HG03571 (cell line): ENCODE data around the gene MIS18BP1.
"Not testable (repeated sequence)": the region's sequence is repeated elsewhere in the genome, so short reads cannot be mapped to it uniquely, and the experiment has no call there.

Source experiments
- ATAC-seq: cut with Tn5 transposase; IDR thresholded peaks from one replicate; pipeline ENCODE4 v1.9.1; 2021; ENCODE audit not compliant: unreplicated experiment

MIS18BP1 gene

DNA sequence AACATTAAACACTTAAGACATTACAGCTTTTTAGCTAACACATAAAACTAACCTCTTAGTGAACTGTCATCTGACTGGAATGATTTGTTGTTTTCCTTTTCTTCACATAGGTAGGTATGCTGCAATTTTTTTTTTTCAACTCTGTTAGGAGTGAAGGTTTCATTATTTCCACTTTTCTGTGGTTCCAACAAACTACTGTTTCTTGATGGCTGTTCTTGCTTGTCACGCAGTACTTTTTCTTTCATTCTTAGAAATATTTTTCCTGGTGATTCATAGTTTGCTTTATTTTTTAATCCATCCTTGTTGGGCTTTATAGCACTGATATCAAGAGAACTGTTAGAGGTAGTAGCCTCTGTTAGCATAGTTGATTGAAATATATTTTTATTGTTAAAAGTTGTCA lies 6.3 kb downstream of the MIS18BP1 start:
- no peak for ATAC-seq

DNA sequence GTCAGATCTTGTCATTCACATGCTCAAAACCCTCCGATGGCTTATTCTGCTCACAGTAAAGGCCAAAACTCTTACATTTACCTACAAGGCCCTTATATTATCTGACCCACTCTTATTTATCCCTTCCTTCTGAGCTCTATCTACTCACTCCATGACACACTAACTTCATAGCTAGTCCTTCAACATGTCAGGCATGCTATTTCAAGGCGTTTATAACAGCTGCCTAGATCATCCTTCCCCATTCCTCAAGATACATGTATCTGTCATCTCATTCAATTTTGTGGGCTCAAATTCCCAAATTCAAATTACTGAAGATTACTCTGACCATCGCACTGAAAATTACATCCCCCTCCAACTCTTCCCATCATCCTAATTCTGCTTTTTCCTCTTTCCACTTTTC lies 6.9 kb downstream of the MIS18BP1 start:
- no peak for ATAC-seq

DNA sequence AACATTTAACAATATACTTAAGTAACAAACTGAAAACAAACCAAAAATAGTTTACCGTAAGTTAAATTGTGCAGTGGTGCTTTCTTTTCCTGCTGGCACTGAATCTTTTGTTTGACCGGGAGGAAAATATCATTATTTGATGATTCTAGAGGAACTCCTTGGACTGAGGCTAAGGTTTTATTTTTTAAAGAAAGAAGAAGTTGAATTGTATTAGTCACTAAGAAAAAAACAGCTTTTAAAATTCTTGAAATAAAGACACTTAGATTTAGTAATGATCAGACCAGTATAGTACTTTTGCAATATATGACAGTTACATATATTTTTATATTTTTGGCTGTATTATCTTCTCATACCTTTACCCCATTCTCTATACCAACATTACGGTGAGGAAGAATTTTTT lies 10.3 kb downstream of the MIS18BP1 start:
- no peak for ATAC-seq

DNA sequence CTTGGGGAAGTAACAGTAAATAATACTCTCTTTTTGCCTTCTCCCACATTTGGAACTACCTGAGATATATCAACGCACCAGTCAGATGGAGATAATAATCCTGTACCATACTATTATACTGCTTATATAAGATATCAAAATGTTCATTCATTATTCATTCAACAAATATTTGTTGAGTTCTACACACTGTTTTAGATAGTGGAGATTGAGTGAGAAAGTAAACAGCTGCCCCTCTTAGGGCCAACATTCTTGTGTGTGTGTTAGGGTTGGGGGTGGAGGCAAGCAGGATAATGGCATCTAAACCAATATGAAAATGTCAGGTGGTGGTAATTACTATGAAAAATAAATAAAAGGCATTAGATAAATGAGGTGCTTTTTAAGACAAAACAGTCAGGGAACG lies 14.0 kb downstream of the MIS18BP1 start:
- no peak for ATAC-seq

GRCh38 chr14:45227566-45227965 lies 25.4 kb downstream of the MIS18BP1 start:
- no peak for ATAC-seq

DNA sequence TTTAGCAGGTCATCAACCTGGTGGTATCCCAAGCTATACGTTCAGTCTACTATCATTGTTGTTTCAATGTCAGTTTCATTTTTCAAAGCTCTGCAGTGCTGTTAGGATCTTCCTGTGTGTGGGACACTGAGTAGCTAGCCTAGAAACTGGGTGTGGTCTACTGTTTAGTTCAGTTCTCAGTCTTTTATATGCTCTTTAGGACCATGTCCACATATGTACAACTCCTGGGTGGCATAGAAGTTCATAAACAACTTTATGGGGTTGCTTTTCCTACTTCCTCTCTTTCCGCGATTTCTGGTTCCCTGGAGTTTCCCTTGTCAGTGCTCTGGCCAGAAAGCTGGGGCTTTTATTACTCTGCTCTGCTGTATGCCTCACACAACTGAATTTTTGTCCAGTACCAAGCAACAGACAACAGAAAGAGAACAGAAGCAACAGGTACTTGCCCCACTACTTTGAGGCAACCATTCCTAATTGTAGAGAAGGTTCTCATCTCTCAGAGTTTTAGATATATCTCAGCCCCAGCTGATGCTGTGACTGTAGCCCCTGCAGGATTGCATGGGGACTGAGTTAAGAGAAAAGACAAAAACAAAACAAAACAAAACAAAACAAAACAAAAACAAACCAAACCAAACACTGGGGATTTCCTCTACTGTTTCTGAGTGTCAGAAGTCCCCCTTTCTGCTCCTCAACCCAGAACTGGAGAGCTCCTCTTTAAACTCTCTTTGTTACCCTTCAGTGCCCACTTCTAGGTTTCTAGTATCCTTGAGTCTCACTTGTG lies 30.3 kb downstream of the MIS18BP1 start:
- ATAC-seq, result no peak

DNA sequence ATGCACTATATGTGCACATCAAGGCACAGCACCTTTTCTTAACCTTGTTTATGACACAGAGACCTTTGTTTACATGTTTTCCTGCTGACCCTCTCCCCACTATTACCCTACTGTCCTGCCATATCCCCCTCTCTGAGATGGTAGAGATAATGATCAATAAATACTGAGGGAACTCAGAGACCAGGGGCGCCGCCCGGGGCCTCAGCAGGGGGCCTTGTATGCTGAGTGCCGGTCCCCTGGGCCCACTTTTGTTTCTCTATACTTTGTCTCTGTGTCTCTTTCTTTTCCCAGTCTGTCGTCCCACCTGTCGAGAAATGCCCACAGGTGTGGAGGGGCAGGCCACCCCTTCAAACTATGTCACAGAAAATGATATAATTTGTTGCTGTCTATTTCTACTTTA lies 38.7 kb downstream of the MIS18BP1 start:
- ATAC-seq, result not testable (repeated sequence)

GRCh38 chr14:45213716-45214115 lies 39.3 kb downstream of the MIS18BP1 start:
- not testable (repeated sequence) for ATAC-seq

DNA sequence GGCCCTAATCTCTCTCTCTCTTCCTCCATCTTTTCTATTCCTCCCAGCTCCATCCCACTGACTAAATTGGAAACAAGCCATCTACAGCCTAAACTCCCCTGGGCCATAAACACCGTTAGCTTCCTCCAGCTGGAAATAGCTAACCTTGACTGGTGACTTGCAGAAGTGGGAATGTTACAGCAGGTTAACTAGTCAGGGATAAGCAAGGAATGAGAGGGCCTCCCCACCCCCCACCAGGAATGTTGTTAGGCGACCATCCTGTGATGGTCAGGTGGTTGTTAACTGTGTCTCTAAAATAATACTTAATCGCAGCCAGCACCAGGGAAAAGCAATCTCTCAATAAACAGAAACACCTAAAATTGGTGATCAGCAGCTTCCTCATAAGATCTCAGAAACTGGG lies 40.8 kb downstream of the MIS18BP1 start:
- ATAC-seq, result no peak

- ATAC-seq, result no peak
Measured at GRCh38 chr14:45211295-45211694, 41.7 kb downstream of the MIS18BP1 start.

GRCh38 chr14:45210159-45210558 lies 42.8 kb downstream of the MIS18BP1 start:
- no peak for ATAC-seq

GRCh38 chr14:45204241-45204640 lies 48.8 kb downstream of the MIS18BP1 start:
- no peak for ATAC-seq

- no peak for ATAC-seq
Measured at GRCh38 chr14:45201905-45202304, 51.1 kb downstream of the MIS18BP1 start.

GRCh38 chr14:45199230-45199629 lies 53.8 kb downstream of the MIS18BP1 start:
- ATAC-seq, result no peak

DNA sequence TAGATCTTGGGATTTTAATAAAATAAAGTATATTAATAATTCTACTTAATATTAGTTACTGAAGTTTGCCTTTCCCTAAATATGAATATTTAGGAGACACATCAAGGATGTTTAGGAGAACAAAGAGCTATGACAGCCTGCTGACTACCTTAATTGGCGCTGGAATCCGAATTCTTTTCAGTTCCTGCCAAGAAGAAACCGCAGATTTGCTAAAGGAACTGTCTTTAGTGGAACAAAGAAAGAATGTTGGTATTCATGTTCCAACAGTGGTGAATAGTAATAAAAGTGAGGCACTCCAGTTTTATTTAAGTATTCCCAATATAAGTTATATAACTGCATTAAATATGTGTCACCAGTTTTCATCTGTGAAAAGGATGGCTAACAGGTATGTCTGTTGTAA lies 54.5 kb downstream of the MIS18BP1 start:
- no peak for ATAC-seq

DNA sequence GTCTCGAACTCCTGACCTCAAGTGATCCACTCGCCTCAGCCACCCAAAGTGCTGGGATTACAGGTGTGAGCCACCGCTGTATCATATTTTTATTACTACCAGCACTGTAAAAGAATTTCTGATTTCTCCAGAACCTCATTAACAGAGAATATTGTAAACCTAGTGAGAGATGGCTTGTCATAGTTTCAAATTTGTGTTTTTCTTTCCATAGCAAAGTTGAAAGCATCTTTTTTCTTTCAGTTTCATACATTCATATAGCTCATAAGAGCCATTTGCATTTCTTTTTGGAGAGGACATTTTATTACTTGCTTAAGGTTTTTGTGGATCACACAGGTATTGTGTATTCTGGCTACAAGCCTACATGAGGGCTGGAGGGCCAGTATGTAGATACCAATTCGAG lies 58.0 kb downstream of the MIS18BP1 start:
- ATAC-seq, result no peak

DNA sequence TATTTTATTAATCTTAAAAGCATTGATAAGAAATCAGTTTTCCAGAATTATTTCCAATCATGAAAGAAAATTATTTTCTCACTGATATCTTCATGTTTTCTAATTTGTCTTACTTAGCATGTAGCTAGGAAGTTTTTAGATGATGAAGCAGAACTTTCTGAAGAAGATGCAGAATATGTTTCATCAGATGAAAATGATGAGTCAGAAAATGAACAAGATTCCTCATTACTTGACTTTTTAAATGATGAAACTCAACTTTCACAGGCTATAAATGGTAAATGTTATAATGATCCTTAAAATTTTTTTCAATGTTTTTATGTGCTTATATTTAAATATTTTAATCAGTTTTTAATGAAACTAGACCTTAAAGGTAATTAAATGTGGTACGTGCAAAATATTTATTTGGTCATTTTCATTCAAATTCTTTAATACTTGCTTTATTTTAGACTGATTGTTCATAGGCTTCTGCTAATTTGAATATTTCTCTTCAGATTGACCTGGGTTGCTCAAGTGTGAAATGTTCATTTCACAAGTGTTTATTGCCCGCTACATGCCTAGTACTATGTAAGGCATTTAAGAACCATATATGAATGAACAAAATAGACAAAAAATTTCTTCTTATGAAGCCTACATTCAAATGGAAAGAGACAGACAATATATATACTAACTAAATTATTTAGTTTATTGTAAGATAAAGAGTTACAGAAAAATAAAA lies 67.7 kb downstream of the MIS18BP1 start:
- ATAC-seq, result no peak

- ATAC-seq, result no peak
Measured at GRCh38 chr14:45181806-45182205, 71.2 kb downstream of the MIS18BP1 start.

DNA sequence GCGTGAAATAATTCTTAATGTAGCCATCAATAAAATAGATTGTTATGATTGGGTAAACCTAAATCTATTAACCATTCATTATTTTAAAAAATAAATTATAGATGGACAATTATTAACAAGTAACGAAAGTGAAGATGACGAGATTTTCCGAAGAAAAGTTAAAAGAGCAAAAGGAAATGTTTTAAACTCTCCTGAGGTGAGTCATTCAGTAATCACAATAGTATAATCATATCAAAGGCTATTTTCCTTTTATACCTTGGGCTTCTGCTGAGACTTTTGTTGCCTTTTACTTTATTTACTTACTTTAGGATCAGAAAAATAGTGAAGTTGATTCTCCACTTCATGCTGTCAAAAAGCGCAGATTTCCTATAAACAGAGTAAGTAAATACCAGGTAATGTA lies 71.7 kb downstream of the MIS18BP1 start:
- no peak for ATAC-seq

GRCh38 chr14:45177076-45177475 lies 75.9 kb downstream of the MIS18BP1 start:
- ATAC-seq, result no peak

- no peak for ATAC-seq
Measured at GRCh38 chr14:45169906-45170305, 83.1 kb downstream of the MIS18BP1 start.

- no peak for ATAC-seq
Measured at GRCh38 chr14:45156067-45156466, 96.9 kb downstream of the MIS18BP1 start.
